CD4-positive, alpha-beta T cell treated with Interleukin-10 for 1 hour (primary cell): ENCODE results near the gene ALDH1A1.
"Not testable (repeated sequence)": the region's sequence is repeated elsewhere in the genome, so short reads cannot be mapped to it uniquely, and the experiment has no call there.

Source experiments
- DNase-seq: peaks from one replicate; pipeline ENCODE4 v3.0.0-alpha.2; 2020

ALDH1A1 gene

GRCh38 chr9:72978744-72979143 lies 25.9 kb upstream of the ALDH1A1 start:
- DNase-seq, result no peak

DNA sequence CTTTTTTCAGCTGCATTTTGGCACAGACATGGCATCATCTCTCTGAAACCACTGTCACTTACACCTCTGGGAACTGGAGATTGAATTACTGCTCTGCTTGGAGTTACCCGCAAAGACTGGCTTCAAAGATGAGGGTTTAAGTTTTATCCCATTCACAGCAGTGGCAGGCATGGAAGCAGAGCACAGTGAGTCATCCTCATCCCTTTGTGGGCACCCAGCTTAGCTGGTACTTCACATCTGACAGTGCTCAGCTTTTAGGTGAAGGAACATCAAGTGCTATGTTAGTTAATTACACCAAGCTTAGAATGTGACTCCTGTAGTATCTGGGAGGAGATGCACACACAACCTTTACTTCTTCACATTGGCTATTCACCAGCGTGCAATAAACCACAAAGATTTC lies 24.8 kb upstream of the ALDH1A1 start:
- no peak for DNase-seq

DNA sequence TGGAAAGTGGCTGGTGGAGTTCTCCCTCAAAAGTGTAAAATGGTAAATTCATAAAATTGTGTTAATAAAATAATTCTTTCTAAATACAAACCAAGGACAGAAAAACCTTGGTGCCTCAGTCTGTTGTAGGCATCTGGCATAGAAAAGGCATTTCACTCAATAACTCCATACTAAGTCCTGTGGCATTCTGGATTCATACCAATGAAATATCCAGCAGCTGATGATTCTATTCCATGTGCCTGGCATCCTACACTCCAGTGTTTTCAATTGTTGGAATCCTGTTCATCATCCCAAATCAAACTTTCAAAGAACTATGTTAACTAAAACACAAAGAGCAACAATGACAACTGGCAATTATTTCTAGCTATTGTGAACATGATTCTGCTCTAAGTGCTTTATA lies 21.6 kb upstream of the ALDH1A1 start:
- DNase-seq, result no peak

DNA sequence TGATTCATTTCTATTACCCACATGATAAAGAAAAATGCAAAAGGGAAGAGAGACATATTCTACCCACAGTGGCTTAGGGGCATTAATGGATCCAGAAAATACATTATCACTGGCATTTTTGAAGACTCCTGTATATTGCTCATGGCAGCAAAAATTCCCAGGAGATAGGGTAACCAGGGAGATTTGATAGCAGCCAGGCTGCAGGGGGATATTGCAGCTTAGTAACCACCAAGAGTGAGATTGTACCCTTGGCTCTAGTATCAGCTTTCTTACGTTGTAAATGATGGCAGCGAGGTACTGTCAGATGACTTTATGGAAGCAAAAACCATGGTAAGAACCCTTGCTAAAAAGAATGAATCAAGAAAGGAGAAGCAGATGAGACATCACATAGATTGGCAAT lies 19.8 kb upstream of the ALDH1A1 start:
- no peak for DNase-seq

GRCh38 chr9:72971411-72971810 lies 18.6 kb upstream of the ALDH1A1 start:
- no peak for DNase-seq

GRCh38 chr9:72960446-72960845 lies 7.6 kb upstream of the ALDH1A1 start:
- no peak for DNase-seq

DNA sequence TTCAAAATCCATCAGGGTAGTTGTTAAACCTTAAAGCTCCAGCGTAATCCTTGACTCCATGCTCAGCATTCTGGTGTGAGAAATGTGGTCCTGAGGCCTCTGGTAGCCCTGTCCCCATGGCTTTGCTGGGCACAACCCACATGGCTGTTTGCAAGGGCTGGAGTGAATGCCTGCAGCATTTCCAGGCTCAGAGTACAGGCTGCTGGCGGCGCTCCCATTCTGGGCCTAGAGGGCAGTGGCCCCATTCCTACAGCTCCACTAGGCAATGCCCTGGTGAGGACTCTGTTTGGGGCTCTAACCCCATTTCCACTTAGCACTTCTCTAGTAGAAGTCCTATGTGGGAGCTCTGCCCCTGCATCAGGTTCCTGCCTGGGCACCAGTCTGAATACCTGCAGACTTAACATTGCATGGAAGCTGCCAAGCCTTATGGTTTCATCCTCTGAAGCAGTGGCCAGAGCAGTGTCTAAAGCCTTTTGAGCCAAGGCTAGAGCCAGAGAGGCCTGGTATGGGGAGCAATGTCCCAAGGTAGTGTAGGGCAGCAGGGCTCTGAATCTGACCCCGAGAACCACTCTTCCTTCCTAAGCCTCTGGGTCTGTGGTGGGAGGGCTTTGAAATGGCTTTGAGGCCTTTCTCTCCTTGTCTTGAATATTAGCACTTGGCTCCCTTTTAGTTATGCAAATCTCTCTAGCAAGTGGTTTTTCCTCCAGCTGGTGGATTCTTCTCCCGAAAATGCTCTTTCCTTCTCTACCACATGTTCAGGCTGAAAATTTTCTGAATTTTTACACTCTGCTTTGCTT lies 5.8 kb upstream of the ALDH1A1 start:
- no peak for DNase-seq

- DNase-seq, result no peak
These were observed 2.7 kb upstream of the ALDH1A1 start for GRCh38 chr9:72955571-72955970.

DNA sequence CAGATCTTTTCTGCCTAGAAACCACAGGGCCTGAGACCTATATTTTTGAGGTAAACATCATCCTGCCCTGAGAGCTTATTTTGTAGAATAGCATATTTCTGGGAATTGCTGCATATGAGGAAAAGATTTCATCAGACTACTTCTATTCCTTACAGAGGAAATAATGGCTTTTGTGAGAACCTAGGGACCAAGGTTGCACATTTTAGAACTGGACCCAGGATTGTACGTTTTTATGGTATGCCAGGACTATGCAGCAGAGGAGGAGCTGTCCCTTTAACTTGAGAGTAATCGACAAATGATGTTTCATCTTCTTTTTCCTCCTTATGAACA lies 2.2 kb upstream of the ALDH1A1 start:
- no peak for DNase-seq

GRCh38 chr9:72954431-72955125 lies 1.7 kb upstream of the ALDH1A1 start:
- no peak for DNase-seq

GRCh38 chr9:72952381-72952690 lies 517 bp downstream of the ALDH1A1 start:
- DNase-seq, result no peak

DNA sequence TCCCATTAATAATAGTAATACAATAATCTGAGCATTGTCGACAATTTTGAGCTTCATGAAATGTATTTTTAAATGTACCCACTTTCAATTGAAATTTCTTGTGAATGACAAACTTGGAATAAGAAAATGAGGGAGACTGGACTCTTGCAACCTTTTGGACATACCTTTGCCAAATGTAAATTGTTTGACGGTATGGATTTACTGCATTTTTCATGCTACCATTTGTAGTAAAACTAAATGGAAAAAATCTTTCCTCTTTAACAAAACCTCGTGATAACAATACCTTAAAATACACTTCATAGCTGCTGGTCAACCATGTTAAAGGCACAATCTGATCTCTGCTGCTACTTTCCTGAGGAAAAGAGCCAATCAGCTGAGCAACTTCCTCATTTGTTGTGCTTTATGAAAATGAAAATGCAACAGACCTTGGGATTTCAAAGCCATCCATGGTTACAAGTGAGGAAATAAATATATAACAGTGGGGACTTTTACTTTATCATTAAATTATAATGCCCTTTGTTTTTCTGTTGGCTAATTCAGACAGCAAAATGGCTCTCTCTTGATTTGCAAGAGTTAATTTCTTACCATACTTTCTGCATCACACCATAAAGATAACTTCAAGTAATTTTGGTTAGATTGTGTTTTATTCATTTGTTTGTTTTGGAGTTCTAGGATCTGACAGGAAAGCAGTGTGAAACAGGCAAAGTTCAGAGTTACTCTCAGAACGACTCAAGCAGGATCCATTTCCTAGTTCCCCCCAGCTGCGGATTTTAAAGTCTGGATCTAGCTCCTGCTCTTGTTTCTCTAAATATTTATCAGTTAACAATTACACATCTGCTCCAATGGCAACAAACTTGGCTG lies 1.1 kb downstream of the ALDH1A1 start:
- DNase-seq, result no peak

- DNase-seq, result no peak
These were observed 1.9 kb downstream of the ALDH1A1 start for GRCh38 chr9:72950875-72951442.

- DNase-seq, result no peak
These were observed 2.9 kb downstream of the ALDH1A1 start for GRCh38 chr9:72949918-72950325.

DNA sequence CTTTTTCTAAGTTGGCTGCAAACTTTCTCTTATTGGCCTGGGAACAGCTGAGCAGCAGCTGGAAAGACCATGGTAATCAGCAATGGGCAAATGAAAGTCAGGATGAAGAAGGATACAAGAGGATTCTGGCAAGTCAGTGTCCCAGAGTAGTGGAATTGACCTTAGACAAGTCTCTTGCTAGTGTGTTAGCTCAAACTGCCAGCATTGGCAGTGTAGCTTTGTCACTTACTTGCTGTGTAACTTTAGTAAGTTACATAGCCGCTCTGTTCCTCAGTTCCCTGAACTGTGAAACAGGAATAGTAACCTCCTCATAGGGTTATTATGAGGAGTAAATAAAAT lies 3.6 kb downstream of the ALDH1A1 start:
- no peak for DNase-seq

- no peak for DNase-seq
These were observed 4.1 kb downstream of the ALDH1A1 start for GRCh38 chr9:72948575-72949243.

- no peak for DNase-seq
These were observed 4.8 kb downstream of the ALDH1A1 start for GRCh38 chr9:72947984-72948465.

DNA sequence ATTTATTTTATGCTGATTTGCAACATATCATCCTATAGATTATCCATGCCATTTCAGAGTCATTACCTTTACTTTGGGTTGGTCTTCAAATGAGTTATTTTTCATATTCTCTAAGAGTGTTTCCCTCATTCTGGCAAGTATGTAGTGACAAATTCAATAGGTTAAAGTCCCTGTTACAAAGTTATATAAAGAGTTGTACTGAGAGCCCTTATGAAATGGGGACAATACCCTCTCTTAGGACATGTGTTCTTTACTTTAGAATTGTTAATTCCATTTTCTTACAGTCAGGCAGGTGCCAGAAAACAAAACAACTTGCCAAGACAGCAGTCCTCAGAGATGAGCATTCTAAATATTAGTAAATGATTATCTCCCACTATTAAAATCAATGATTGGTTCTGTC lies 6.0 kb downstream of the ALDH1A1 start:
- no peak for DNase-seq

DNA sequence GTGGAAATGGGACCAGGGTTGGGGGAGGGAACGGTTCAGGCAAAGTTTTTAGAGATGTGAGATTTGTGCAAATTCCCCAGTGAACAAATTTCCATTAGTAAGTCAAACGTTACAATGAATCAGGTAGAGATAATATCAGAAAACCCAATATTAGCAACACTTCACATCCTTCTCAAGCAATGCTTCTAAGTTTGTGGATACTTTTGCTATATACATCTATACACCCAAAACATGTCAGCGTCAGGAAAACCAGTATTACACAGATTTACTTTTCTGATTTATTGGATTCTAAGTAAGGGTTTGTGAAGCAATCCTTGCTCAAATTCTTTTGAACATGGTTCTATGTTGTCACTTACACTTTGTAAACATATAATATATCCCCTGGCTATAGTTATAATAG lies 6.5 kb downstream of the ALDH1A1 start:
- no peak for DNase-seq

DNA sequence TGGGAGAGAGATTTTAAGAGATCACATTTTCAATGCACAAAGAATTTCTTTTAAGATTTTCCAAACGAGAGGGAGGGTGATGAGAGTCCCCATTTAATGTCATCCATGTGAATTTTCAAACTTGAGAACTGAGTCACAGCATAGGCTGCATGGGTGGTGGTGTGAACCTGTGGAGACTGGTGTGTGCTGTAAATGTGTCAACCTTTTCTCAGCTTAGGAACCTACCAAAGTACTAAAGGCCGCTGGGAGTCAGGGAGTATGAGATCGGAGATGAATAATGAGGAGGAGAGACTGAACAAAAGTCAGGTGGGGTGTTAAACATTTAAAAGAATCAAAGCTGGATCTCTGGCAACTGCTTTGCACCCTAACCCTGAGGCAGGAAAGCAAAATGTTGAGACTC lies 7.5 kb downstream of the ALDH1A1 start:
- DNase-seq, result no peak

DNA sequence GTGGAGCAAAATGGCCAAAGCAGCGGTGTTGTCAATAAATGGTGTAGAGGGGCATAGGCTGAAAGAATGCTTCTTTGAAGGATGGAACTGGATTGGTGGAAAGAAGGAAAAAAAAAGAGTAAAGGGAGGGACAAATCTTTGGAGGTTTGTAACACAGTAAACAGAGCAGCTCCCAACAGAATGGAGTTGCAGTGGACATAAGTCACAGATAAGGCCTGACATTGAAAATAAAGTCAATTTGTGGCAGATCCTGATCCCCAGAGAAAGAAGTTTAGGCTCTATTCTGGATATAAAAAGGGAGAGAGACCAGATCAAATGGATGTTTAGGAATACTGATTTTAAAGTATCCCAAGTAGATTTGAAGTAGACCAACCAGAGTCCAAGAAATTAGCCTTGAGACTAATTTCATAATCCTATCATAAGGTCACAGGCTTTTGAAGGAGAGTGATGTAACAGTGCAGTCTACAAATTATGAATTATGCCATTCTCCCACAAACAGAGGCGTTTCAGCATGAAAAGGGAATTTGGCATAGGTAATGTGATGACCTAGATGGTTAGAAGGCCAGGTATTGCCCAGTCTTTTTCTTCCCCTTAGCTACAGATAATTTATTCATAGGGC lies 8.9 kb downstream of the ALDH1A1 start:
- no peak for DNase-seq

GRCh38 chr9:72942451-72942850 lies 10.4 kb downstream of the ALDH1A1 start:
- DNase-seq, result no peak

DNA sequence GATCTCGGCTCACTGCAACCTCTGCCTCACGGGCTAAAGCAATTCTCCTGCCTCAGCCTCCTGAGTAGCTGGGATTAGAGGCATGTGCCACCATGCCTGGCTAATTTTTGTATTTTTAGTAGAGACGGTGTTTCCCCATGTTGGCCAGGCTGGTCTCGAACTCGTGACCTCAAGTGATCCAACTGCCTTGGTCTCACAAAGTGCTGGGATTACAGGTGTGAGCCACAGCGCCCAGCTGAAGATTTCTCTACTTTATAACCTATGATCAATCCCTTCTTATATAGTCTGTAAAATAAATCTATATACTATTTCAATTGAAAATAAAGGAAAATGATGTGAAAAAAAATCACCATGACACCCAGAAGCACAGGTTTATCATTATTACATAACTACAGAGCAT lies 13.3 kb downstream of the ALDH1A1 start:
- not testable (repeated sequence) for DNase-seq
